ENCODE measurements around the gene DFFA. TPM values are rescaled to one million over a fixed set of nuclear protein-coding genes. Genes with fewer than 3 reads are reported as not detected.

The DFFA gene
- total RNA-seq = 10 to 100 TPM; 34.4 to 41.0 TPM

DNA sequence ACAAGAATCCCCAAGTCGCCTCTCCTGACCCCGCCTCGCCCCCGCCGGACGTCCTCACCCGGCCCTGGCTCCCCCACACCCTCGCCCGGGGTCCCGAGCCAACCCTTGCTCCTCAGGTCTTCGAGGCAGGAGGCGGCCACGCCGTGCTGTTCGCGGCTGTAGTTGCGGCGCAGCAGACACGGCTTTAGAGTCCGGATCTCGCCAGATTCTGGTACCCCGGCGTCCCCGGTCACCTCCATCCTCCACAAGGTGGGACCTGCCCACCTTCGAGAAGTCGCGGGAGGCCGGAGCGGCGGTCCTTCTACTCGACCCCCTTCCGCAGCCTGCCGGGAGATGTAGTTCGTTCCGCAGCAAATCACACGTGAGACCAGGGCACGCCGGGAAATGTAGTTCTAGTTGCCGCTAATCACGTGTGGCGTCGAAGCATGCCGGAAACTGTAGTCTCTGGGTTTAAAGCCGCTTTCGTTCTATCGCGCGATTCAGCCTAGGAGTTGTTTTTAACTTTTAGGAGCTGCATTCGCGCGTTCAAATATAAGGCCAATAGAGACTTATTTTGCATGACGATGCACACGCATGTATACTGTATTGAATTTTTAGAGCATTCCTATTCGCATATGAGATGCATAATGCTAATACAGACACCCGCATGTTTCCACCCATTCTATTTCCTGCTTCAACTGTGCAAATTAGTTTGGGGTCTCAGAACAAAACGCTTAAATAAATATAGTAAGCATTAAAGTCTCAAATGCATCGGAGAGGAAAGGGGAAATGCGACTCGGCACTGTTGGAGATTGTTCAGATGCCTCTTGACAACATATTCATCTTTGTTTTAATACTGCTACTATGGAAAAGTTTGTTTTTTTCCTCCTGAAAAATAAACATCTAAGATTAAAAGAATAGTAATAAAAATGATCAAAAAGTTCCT, at the start of gene DFFA:
Gene DFFA (minus strand): TSS at position 310 of the 925 bp plus-strand sequence. CDS start 71 bp downstream, at position 239.
- peak; percentile 83 to 90 for DNase-seq (ENCODE audit: low spot score in 2 of 2)
- Mint-ChIP-seq H3K36me3 (peaks cover 23 to 30% of the 10 kb centered on the region in 2 donors), H3K9me3 (no peaks in the 10 kb centered on the region), H3K27ac (peak within 1 kb of the TSS; percentile 94 to 99)
- ATAC-seq = peak; percentile 82 to 87

DNA sequence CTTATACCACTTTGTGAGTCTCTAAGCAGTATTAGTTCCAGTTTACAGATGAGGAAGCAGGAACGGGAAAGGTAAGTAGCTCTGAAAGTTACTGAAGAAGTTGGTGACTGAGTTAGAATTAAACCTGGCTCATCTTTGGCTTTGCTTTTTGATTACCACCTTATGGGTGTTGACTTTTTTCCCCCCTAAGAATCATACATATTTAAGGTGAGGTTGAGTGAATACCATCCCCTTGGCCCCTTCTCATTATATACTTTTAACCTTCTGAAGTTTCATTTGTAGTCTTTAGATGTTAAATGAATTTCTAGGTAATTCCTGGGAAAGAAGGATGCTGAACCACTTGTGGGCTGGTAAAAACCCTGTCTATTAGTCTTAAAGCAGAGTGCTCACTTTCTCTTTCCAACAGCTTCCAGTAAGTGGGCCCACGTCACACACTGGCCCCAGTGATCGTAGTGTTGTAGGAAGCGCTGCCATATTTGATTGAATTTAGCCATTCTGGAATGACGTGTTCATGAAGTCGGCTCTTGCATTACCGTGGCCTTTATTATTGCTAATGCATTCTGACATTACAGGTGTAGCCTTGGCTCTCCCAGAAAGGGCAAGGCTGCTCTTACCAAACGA, 49.3 kb upstream of the DFFA start:
- no peaks in the 10 kb centered on the region for H3K9me3 Mint-ChIP-seq
- DNase-seq (ENCODE audit: low spot score in 2 of 2) (no peak), ATAC-seq (no peak)
- H3K36me3 Mint-ChIP-seq = no peaks in the 10 kb centered on the region
- peak overlapping the region; percentile 4 to 44 for H3K27ac Mint-ChIP-seq

DNA sequence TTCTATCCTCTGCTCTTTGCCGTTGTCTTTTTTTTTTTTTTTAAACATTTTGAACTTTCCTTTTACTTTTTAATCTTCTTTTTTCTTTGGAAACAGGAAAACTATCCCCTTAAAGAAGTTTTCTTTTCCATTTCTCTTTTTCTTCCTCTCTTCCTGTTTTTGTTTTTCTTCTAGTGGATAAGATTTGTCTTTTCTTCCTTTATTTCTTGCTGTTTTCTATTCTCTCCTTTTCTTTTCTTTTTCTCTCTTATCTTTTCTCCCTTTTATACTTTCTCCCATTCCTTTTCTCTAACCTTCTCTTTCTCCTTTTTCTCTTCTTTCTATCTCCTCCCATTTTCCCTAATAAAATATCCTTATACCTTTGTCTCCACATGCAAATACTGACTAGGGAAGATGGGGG, 48.6 kb upstream of the DFFA start:
- Mint-ChIP-seq H3K36me3 (no peaks in the 10 kb centered on the region), H3K9me3 (no peaks in the 10 kb centered on the region), H3K27ac (peak overlapping the region in 1 of 2 donors; percentile 4)

GRCh38 chr1:10520497-10520896, 48.2 kb upstream of the DFFA start:
- no peaks in the 10 kb centered on the region for H3K9me3 Mint-ChIP-seq
- ATAC-seq (no peak), DNase-seq (ENCODE audit: low spot score in 2 of 2) (no peak)
- no peaks in the 10 kb centered on the region for H3K36me3 Mint-ChIP-seq
- peak overlapping the region in 1 of 2 donors; percentile 4 for H3K27ac Mint-ChIP-seq

More for the DNA sequence above, 48.6 kb upstream of the DFFA start:
- no peak for ATAC-seq
- DNase-seq (ENCODE audit: low spot score in 2 of 2) = no peak

DNA sequence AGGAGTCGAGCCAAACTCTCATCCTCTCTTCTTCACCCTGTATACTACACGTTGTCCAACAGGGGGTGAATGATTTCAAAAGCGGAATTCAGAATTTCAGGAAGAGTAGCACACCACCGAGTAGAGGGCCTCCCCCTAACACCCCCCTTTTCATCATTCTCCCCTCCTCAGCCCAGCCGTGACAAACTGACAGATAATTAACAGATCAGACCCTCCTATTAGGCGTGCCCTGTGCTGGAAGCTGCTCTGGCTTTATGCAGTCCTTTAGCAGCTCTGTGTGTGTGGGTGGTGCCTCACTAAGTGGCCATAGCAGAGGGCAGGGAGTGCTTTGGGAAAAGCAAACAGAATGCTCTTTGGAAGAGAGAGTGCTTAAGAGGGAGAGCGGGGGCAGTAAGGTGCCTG, 46.7 kb upstream of the DFFA start:
- DNase-seq (ENCODE audit: low spot score in 2 of 2) = no peak
- no peaks in the 10 kb centered on the region for H3K9me3 Mint-ChIP-seq
- no peak for ATAC-seq
- H3K36me3 Mint-ChIP-seq = no peaks in the 10 kb centered on the region
- no peak overlapping the region for H3K27ac Mint-ChIP-seq

DNA sequence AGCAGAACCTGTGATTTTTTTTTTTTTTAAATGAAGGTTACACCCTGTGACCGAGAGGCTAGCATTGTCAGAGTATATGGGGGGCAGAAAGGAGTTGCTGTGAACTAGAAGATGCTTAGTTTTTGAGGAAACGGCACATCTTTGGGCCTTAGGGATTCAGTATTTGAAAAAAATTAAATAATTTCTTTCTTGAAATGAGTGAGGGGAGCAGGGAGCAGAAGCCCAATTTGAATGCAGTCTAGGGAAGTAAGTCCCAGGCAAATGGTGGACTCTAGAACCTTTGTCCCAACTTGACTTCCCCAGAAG, 45.3 kb upstream of the DFFA start:
- H3K9me3 Mint-ChIP-seq = no peaks in the 10 kb centered on the region
- ATAC-seq (no peak), DNase-seq (ENCODE audit: low spot score in 2 of 2) (no peak)
- H3K36me3 Mint-ChIP-seq = no peaks in the 10 kb centered on the region
- no peak overlapping the region for H3K27ac Mint-ChIP-seq

GRCh38 chr1:10516925-10517676, 44.8 kb upstream of the DFFA start:
- Mint-ChIP-seq H3K9me3 (no peaks in the 10 kb centered on the region), H3K36me3 (no peaks in the 10 kb centered on the region), H3K27ac (no peak overlapping the region)
- ATAC-seq = no peak
- DNase-seq (ENCODE audit: low spot score in 2 of 2) = no peak

DNA sequence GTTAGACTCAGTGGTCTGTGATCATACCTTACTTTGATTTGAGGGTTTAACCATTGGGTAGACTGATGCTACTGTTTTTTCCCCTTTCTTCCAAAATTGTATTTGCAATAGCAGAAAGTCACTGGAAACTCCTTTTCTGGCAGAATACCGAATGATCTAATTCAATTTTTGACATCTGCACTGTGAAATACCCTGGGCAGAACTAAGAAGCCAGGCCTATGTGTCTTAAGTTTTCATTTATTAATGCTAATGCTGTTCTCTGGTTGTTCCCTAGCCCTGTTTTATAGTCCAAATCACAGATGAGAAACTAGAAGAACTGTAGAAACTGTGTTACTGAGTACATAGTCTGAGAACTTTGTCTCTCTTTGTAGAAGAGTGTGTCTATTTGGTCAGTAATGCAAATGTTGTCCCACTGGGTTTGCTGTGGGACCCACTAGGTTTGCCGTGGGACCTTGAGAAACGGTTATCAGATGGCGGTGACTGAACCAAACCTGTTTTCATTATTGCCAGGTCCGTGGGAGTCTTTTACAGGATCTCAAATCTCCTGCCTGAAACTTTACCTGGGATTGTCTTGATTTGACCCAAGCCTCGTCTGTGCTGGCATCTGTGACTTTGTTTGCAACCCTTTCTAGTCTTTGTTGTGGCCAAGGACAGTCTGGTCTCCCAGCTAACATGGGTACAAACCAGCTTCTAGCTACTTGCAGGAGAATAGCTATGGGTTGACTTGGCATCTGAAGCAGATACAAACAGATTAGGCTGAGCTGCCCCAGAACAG, 43.8 kb upstream of the DFFA start:
- Mint-ChIP-seq H3K27ac (no peak overlapping the region), H3K36me3 (no peaks in the 10 kb centered on the region), H3K9me3 (no peaks in the 10 kb centered on the region)
- no peak for ATAC-seq
- DNase-seq (ENCODE audit: low spot score in 2 of 2) = no peak

GRCh38 chr1:10515301-10515975, 43.1 kb upstream of the DFFA start:
- H3K27ac Mint-ChIP-seq = no peak overlapping the region
- H3K9me3 Mint-ChIP-seq = no peaks in the 10 kb centered on the region
- no peak for ATAC-seq
- no peaks in the 10 kb centered on the region for H3K36me3 Mint-ChIP-seq
- DNase-seq (ENCODE audit: low spot score in 2 of 2) = no peak

- DNase-seq (ENCODE audit: low spot score in 2 of 2) = no peak
- Mint-ChIP-seq H3K36me3 (peaks cover 0 to 5% of the 10 kb centered on the region in 2 donors), H3K9me3 (no peaks in the 10 kb centered on the region), H3K27ac (no peak overlapping the region)
- no peak for ATAC-seq
These were observed 42.3 kb upstream of the DFFA start for GRCh38 chr1:10514490-10515235.

GRCh38 chr1:10513199-10513598, 40.9 kb upstream of the DFFA start:
- DNase-seq (ENCODE audit: low spot score in 2 of 2) = no peak
- Mint-ChIP-seq H3K36me3 (peaks cover 0 to 5% of the 10 kb centered on the region in 2 donors), H3K9me3 (no peaks in the 10 kb centered on the region), H3K27ac (no peak overlapping the region)
- ATAC-seq = no peak

- ATAC-seq = no peak
- H3K36me3 Mint-ChIP-seq = peaks cover 0 to 5% of the 10 kb centered on the region in 2 donors
- DNase-seq (ENCODE audit: low spot score in 2 of 2) = no peak
- peak overlapping the region; percentile 63 to 89 for H3K27ac Mint-ChIP-seq
- H3K9me3 Mint-ChIP-seq = no peaks in the 10 kb centered on the region
These were observed 39.2 kb upstream of the DFFA start for GRCh38 chr1:10511494-10511885.

DNA sequence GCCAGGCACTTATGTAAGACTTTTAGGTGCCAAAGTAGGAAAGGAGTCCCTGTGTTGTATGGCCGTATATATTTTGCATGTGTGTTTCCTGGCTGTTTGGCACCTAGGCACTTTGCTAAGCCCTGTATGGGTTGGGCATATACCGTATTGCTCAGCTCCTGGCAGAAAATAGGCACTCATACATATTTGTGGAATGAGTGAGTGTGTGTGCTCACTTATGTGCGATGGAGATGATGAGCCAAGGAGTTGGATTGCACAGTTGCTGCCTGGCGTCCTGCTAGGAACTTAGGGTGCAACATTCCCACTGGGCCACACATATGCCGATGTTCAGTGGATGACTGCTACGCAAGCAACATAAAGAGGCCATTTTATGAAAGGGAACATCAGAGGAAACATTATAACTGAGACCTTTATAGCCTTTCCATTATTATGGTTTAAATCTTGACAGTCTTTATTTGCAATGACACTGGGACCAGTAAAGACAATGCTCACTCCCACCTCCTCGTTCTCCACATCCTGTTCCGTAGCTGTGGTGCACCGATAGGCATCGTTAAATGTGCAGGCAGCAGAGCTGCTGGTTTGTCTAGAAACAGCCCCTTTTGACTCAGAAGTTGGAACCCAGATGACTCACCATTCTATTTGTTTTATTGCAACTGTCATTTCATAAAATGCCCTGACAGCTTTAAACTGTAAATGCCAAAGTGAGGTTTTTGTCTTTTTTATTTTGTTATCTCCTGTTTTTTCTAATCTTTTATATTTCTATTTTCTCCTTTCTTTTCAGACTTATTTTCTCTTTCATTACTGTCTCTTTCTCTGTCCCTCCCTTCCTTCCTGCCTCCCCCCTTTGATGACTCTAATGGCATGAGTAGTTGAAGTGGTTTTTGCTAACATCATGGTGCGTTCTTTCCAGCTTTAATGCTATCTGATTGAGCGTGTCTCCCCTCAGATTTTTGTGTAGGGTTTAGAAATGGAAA, 38.5 kb upstream of the DFFA start:
- DNase-seq (ENCODE audit: low spot score in 2 of 2) (peak; percentile 75 to 80), ATAC-seq (peak; percentile 98)
- Mint-ChIP-seq H3K9me3 (no peaks in the 10 kb centered on the region), H3K27ac (peak overlapping the region; percentile 63 to 89), H3K36me3 (peaks cover 0 to 5% of the 10 kb centered on the region in 2 donors)

- no peak for ATAC-seq
- no peaks in the 10 kb centered on the region for H3K9me3 Mint-ChIP-seq
- H3K27ac Mint-ChIP-seq = peak overlapping the region in 1 of 2 donors; percentile 89
- peaks cover 0 to 5% of the 10 kb centered on the region in 2 donors for H3K36me3 Mint-ChIP-seq
- no peak for DNase-seq (ENCODE audit: low spot score in 2 of 2)
These were observed 37.6 kb upstream of the DFFA start for GRCh38 chr1:10509809-10510509.
